HEK293 (cell line): ENCODE data around the gene CAMTA2.

Experiments
- AEBP2 ChIP-seq: fragments of 450-650 bp; formaldehyde crosslinking; IDR thresholded peaks from 2 replicates; pipeline ENCODE4 v1.5.1; 2016; ENCODE audit warnings: missing biosample characterization, missing genetic modification characterization, borderline replicate concordance
- BCL11A ChIP-seq: fragments of 450-650 bp; formaldehyde crosslinking; IDR thresholded peaks from 2 replicates; pipeline ENCODE4 v1.5.1; 2016; ENCODE audit warnings: low read depth, missing biosample characterization, missing genetic modification characterization
- KLF9 ChIP-seq: fragments of 450-650 bp; formaldehyde crosslinking; IDR thresholded peaks from 2 replicates; pipeline ENCODE4 v1.5.1; 2016; ENCODE audit warnings: missing biosample characterization, missing genetic modification characterization, low read depth
- TCF7L2 ChIP-seq: IDR thresholded peaks from 2 replicates; pipeline ENCODE4 v1.6.1; 2011; ENCODE audit warnings: low read depth, mild to moderate bottlenecking, inconsistent platforms, low read length, moderate library complexity, borderline replicate concordance
- ZBTB11 ChIP-seq: fragments of 450-650 bp; formaldehyde crosslinking; conservative IDR thresholded peaks from 2 replicates; pipeline ENCODE4 v1.5.1; 2016; ENCODE audit warnings: low read depth, missing biosample characterization, missing genetic modification characterization
- ZBTB20 ChIP-seq: fragments of 450-650 bp; formaldehyde crosslinking; IDR thresholded peaks from 2 replicates; pipeline ENCODE4 v1.5.1; 2016; ENCODE audit warnings: missing biosample characterization, missing genetic modification characterization
- ZBTB49 ChIP-seq: fragments of 450-650 bp; formaldehyde crosslinking; IDR thresholded peaks from 2 replicates; pipeline ENCODE4 v1.5.1; 2016; ENCODE audit warnings: missing biosample characterization, missing genetic modification characterization, low read depth
- ZBTB6 ChIP-seq: fragments of 450-650 bp; formaldehyde crosslinking; IDR thresholded peaks from 2 replicates; pipeline ENCODE4 v1.5.1; 2017; ENCODE audit warnings: missing biosample characterization, missing genetic modification characterization
- ZFP69B ChIP-seq: fragments of 450-650 bp; formaldehyde crosslinking; IDR thresholded peaks from 2 replicates; pipeline ENCODE4 v1.5.1; 2016; ENCODE audit warnings: missing biosample characterization, missing genetic modification characterization
- ZNF112 ChIP-seq: fragments of 450-650 bp; formaldehyde crosslinking; IDR thresholded peaks from 2 replicates; pipeline ENCODE4 v1.5.0; 2017; ENCODE audit warnings: missing biosample characterization, missing genetic modification characterization
- ZNF121 ChIP-seq: fragments of 450-650 bp; formaldehyde crosslinking; IDR thresholded peaks from 2 replicates; pipeline ENCODE4 v1.5.1; 2016; ENCODE audit warnings: missing biosample characterization, missing genetic modification characterization
- ZNF133 ChIP-seq: fragments of 450-650 bp; formaldehyde crosslinking; IDR thresholded peaks from 2 replicates; pipeline ENCODE4 v1.5.1; 2016; ENCODE audit warnings: missing biosample characterization, missing genetic modification characterization
- ZNF155 ChIP-seq: fragments of 450-650 bp; formaldehyde crosslinking; IDR thresholded peaks from 2 replicates; pipeline ENCODE4 v1.5.1; 2016; ENCODE audit warnings: missing biosample characterization, missing genetic modification characterization
- ZNF248 ChIP-seq: fragments of 450-650 bp; formaldehyde crosslinking; IDR thresholded peaks from 2 replicates; pipeline ENCODE4 v1.5.1; 2017; ENCODE audit warnings: missing biosample characterization, missing genetic modification characterization
- ZNF280C ChIP-seq: fragments of 450-650 bp; formaldehyde crosslinking; IDR thresholded peaks from 2 replicates; pipeline ENCODE4 v1.5.1; 2016; ENCODE audit warnings: missing biosample characterization, missing genetic modification characterization
- ZNF280D ChIP-seq: fragments of 450-650 bp; formaldehyde crosslinking; IDR thresholded peaks from 2 replicates; pipeline ENCODE4 v1.5.1; 2016; ENCODE audit warnings: missing biosample characterization, missing genetic modification characterization
- ZNF324 ChIP-seq: fragments of 450-650 bp; formaldehyde crosslinking; IDR thresholded peaks from 2 replicates; pipeline ENCODE4 v1.5.1; 2016; ENCODE audit warnings: missing biosample characterization, missing genetic modification characterization
- ZNF48 ChIP-seq: fragments of 450-650 bp; formaldehyde crosslinking; IDR thresholded peaks from 2 replicates; pipeline ENCODE4 v1.5.1; 2016; ENCODE audit warnings: missing biosample characterization, missing genetic modification characterization
- ZNF514 ChIP-seq: fragments of 450-650 bp; formaldehyde crosslinking; IDR thresholded peaks from 2 replicates; pipeline ENCODE4 v1.5.1; 2016; ENCODE audit warnings: missing biosample characterization, missing genetic modification characterization
- ZNF561 ChIP-seq: fragments of 450-650 bp; IDR thresholded peaks from 2 replicates; pipeline ENCODE4 v1.5.1; 2018; ENCODE audit warnings: missing biosample characterization, missing genetic modification characterization, borderline replicate concordance
- ZNF596 ChIP-seq: fragments of 450-650 bp; IDR thresholded peaks from 2 replicates; pipeline ENCODE4 v1.5.0; 2018; ENCODE audit warnings: missing biosample characterization, mild to moderate bottlenecking, missing genetic modification characterization, moderate library complexity
- ZNF600 ChIP-seq: fragments of 450-650 bp; formaldehyde crosslinking; IDR thresholded peaks from 2 replicates; pipeline ENCODE4 v1.5.1; 2016; ENCODE audit warnings: missing biosample characterization, missing genetic modification characterization
- ZNF654 ChIP-seq: fragments of 450-650 bp; formaldehyde crosslinking; IDR thresholded peaks from 2 replicates; pipeline ENCODE4 v1.5.1; 2016; ENCODE audit warnings: low read depth, missing biosample characterization, missing genetic modification characterization
- ZNF664 ChIP-seq: fragments of 450-650 bp; formaldehyde crosslinking; IDR thresholded peaks from 2 replicates; pipeline ENCODE4 v1.5.1; 2016; ENCODE audit warnings: missing biosample characterization, missing genetic modification characterization
- ZNF777 ChIP-seq: fragments of 450-650 bp; formaldehyde crosslinking; IDR thresholded peaks from 2 replicates; pipeline ENCODE4 v1.5.1; 2017; ENCODE audit warnings: missing biosample characterization, missing genetic modification characterization, borderline replicate concordance
- ZNF843 ChIP-seq: fragments of 450-650 bp; formaldehyde crosslinking; IDR thresholded peaks from 2 replicates; pipeline ENCODE4 v1.5.1; 2016; ENCODE audit warnings: missing biosample characterization, missing genetic modification characterization

Gene CAMTA2

GRCh38 chr17:4997302-4998026 is 10.0 kb upstream of the CAMTA2 start, which contains the start of the genes INCA1 and KIF1C (continued):
- peak; percentile 73 for TF ChIP-seq KLF9 (tag by site-specific recombination)
- TF ChIP-seq ZNF843 (tag by site-specific recombination): no peak
- TF ChIP-seq ZNF112 (tag by site-specific recombination): no peak
- TF ChIP-seq ZNF155 (tag by site-specific recombination): no peak
- TF ChIP-seq AEBP2: no peak
- TF ChIP-seq TCF7L2: no peak
- TF ChIP-seq ZNF514 (tag by site-specific recombination): no peak
- peak; percentile 16; the same call in 1 of the 2 replicates for TF ChIP-seq ZNF600
- TF ChIP-seq ZNF48 (tag by site-specific recombination): no peak
- no peak for TF ChIP-seq ZNF777 (tag by site-specific recombination)
- no peak for TF ChIP-seq ZNF654 (tag by site-specific recombination)
- TF ChIP-seq ZNF133 (tag by site-specific recombination): no peak
- peak; percentile 52; the same call in 1 of the 2 replicates for TF ChIP-seq ZBTB11
- peak; percentile 55; the same call in 1 of the 2 replicates for TF ChIP-seq ZBTB20 (tag by site-specific recombination)
- no peak for TF ChIP-seq ZNF664 (tag by site-specific recombination)
- no peak for TF ChIP-seq BCL11A
- no peak for TF ChIP-seq ZNF248 (tag by site-specific recombination)
- no peak for TF ChIP-seq ZNF596
- TF ChIP-seq ZBTB6 (tag by site-specific recombination): peak; percentile 7; the same call in 1 of the 2 replicates
- peak; percentile 39; the same call in 1 of the 2 replicates for TF ChIP-seq ZNF324 (tag by site-specific recombination)
- peak; percentile 95; the same call in 1 of the 2 replicates for TF ChIP-seq ZNF561 (tag by site-specific recombination)
- TF ChIP-seq ZNF280C (tag by site-specific recombination): no peak
- no peak for TF ChIP-seq ZNF280D (tag by site-specific recombination)
- no peak for TF ChIP-seq ZBTB49 (tag by site-specific recombination)
- peak; percentile 100 for TF ChIP-seq ZFP69B
- TF ChIP-seq ZNF121 (tag by site-specific recombination): no peak
